ENCODE results near the gene IL33.

The IL33 gene

GRCh38 chr9:6218099-6218502, 2.5 kb downstream of the IL33 start:
- no peak for DNase-seq

- no peak for DNase-seq
Measured at GRCh38 chr9:6219040-6219439, 3.4 kb downstream of the IL33 start.

GRCh38 chr9:6219981-6220380, 4.4 kb downstream of the IL33 start:
- no peak for DNase-seq

- DNase-seq = peak; percentile 4
Measured at GRCh38 chr9:6224393-6225154, 9.0 kb downstream of the IL33 start.

GRCh38 chr9:6226696-6227095, 11.1 kb downstream of the IL33 start:
- no peak for DNase-seq

GRCh38 chr9:6229186-6229585, 13.6 kb downstream of the IL33 start:
- no peak for DNase-seq

DNA sequence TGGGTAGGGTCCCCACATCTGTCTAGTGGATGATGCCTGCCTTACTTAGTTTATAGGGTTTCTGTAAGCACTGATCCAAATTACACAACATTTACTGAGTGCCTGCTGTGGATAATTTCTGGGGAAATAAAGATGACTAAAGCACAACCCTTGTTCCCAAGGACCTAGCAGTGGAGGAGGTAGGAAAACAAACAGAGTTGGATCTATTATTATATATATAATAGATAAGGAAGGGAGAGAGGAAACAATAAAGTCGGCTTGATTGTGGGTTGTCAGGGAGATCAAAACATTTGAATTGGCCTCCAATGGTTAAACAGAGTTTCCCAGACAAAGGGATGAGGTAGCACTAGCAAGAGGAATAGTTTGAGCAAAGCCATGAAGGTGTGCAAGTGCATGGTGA, 14.0 kb downstream of the IL33 start:
- no peak for DNase-seq

- no peak for DNase-seq
Measured at GRCh38 chr9:6230037-6230780, 14.6 kb downstream of the IL33 start.

- DNase-seq = no peak
Measured at GRCh38 chr9:6232336-6232945, 16.8 kb downstream of the IL33 start.

DNA sequence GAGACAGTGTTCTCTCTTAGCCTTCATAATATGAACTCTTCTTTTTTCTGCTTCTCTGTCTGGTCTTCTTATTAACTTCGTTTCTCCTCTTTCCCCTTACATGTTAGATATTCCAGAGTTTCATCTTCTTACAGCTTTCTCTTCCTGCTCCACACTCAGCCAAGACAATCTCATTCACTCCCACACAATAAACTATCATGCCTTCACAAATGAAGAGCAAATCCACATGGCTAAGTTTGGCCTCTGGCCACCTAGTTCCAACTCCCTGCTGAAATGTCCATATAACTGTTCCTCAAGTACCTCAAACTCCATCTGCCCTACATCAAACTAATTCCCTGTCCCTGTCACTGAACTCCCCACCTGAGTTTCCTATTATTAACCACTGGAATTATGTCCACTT, 18.4 kb downstream of the IL33 start:
- no peak for DNase-seq

DNA sequence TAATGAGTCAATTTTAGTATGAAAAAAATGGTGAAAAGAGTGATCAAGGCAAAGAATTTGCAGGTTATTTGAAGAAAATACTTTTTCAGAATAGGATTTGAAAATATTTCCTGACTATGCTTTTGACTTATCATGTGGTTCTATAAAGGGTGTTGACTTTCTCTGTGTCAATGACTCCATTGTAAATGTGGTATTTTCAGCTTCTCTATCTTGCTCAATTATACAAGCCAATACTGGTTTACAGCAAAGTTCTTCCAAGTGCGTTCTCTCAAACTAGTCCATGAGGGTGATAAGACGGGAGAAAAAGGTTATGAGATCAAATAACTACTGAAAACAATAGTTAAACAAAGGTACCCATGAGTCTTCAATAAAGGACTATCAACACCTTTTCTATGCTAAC, 21.7 kb downstream of the IL33 start:
- DNase-seq = no peak

DNA sequence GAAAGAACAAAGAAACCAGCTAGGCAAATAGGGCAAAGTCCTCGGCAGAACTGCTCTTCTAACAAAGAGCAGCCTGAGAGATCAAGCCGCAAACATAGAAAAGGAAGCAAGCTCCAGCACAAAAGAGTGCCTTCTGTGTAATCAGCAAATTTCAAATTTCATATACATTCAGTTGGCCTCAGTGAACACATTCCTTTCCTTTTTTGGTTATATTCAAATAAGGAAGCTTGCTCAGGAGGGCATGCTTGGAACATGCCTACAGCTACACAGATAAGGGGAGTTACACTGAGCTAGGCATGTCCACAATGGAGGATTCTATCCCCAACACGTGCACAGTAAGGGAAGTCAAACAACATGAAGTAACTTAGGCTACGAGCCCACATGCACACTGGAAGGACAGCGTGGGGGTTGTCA, 23.4 kb downstream of the IL33 start:
- DNase-seq = no peak

DNA sequence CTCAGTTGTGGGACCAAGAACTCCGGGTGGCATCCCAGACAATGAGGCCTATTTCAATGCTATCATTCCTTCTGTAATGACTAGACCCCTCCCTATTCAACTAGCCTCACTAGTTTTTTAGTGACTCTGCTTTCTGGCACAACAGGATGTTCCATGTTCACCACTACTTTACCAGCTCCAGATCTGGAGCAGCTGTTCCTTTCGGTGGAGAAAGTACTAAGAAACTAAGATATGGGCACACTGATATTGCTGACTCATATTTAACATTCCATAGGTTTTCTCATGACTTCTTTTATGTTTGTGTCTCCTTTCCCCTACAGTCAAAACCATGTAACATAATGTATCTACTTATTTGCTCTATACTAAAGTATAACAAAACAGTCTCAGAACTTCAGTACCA, 24.1 kb downstream of the IL33 start:
- DNase-seq = no peak

DNA sequence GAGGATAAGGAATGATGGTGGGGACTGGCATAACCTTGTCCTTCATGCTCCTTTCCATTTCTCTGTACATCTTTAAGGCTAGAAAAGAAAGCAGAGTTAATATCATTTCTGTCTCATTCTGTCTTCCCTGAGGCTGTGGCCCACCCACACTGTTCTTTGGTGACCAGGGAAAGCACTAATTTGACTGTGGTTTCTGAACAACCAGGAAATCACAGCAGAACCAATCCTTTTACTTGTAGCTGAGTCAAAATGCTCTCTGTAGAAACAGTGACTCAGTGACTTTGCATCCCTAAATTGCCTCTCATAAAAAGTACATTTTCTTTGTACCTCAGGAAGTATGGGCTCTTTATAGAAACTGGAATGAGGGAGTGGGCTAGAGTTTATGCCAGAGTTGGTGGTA, 28.1 kb downstream of the IL33 start:
- no peak for DNase-seq

- no peak for DNase-seq
Measured at GRCh38 chr9:6247266-6247665, 31.7 kb downstream of the IL33 start.

DNA sequence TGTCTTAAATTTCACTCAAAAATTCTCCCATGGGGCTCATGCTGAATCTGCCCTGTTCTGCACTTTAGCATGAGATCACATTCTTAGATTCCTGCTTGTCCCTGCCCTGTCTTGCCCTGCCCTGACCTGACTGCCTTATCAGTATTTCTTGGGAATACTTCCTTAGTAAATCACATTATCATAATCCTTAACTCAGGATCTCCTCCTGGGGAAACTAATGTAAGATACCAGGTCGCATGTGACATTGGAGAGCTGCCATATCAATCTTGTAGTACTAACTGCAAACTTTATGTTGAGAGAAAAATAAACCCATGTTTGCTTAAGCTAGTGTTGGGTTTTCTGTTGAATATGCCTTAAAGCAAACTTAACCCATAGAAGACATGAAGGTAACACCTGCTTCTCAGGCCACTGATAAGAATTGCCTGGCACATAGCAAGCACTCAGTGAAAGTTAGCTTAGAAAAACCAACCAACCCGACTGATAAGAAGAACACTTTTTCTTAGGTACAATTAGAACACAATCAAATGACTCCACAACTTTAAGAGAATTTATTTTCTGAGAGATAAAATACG, 53.3 kb downstream of the IL33 start:
- DNase-seq = no peak

- DNase-seq = no peak
Measured at GRCh38 chr9:6270896-6271295, 55.3 kb downstream of the IL33 start.

GRCh38 chr9:6271508-6272228, 56.1 kb downstream of the IL33 start:
- no peak for DNase-seq

DNA sequence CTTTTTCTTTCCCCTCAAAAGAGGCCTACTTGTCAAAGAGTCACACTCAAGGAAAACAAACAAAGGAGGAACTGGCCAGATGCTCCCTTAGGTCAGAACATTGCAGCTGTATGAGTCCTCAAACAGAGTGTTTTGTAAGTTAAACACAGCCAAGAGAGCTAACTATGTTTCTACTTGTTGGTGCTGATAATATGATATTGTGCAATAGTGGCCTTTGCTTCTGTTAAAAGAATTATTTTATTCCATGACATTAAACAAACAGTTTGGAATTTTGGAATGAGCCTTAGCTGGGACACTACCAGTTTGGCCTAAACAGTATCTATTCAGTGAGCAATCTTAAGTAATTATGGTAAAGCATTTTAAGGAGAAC, 56.6 kb downstream of the IL33 start:
- no peak for DNase-seq

DNA sequence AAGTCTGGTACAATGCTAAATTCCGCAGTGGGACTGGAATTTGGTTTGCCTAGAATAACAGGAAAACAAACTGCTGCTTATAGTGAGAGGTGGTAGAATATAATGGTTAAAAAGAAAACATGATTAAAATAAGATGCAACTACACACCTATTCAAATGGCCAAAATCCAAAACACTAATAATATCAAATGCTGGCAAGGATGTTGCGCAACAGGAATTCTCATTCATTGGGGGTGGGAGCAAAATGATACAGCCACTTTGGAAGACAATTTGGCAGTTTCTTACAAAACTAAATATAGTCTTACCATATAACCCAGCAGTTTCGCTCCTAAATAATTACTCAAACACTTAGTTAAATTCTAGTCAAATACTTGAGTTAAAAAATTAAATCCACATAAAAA, 61.8 kb downstream of the IL33 start:
- DNase-seq = no peak

- DNase-seq = no peak
Measured at GRCh38 chr9:6301858-6302257, 86.3 kb downstream of the IL33 start.

DNA sequence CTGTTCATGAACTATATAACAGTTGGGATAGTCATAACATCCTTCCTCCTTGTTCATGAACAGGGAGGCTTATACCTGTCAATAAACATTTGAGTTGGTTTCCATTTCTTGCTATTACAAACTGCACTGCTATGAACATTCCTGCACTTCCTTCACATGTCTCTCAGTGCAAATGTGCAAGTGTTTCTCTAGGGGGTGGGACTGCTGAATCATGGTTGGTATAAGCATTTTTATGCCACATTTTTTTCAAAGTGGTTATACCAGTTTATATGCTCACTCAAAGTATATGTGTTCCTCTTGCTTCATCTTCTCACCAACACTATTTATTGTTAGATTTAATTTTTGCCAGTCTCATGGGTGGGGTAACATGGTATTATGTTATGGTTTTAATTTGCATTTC, 86.8 kb downstream of the IL33 start:
- DNase-seq = no peak

DNA sequence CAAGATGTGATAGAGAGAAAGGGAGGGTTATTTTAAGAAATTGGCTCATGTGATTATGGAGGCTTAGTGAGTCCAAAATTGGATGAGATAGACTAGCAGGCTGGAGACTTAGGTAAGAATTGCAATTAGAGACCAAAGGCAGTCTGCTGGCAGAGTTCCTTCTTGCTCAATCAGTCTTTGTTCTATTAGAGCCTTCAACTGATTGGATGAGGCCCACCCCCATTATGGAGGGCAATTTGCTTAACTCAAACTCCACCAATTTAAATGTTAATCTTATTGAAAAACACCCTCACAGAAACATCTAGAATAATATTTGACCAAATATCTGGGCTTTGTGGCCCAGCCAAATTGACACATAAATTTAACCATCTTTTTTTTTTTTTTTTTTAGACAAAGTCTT, 88.6 kb downstream of the IL33 start:
- DNase-seq = no peak
